ENCODE measurements around the gene KLHL15. TPM values are rescaled to one million over a fixed set of nuclear protein-coding genes. Genes with fewer than 3 reads are reported as not detected.

Gene KLHL15
- total RNA-seq, 1 donor from 2014 or later, result 6.6 TPM

DNA sequence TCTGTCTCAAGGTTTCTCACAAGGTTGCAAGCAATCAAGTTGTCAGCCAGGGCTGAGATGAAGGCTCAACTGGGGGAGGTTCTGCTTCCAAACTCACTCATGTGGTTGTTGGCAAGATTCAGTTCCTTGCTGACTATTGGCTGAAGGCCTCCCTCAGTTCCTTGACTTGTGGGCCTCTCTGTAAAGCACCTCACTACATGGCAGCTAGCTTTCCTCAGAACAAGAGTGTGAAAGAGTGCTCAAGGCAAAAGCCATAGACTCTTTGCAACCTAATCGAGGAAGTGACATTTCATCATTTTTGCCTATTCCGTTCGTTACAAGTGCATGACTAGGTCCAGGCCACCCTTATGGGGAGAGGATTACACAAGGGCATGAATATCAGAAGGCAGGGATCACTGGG, 67.2 kb downstream of the KLHL15 start:
- no peak for DNase-seq
- Histone ChIP-seq H3K27me3 (ENCODE audit: low read depth) (no peaks in the 10 kb centered on the region), H3K4me3 (no peak overlapping the region), H3K4me1 (no peaks in the 10 kb centered on the region), H3K9me3 (replicated peaks) (no peaks in the 10 kb centered on the region), H3K27ac (replicated peaks) (no peak overlapping the region), H3K36me3 (no peaks in the 10 kb centered on the region)
- TF ChIP-seq, protein P1, sequence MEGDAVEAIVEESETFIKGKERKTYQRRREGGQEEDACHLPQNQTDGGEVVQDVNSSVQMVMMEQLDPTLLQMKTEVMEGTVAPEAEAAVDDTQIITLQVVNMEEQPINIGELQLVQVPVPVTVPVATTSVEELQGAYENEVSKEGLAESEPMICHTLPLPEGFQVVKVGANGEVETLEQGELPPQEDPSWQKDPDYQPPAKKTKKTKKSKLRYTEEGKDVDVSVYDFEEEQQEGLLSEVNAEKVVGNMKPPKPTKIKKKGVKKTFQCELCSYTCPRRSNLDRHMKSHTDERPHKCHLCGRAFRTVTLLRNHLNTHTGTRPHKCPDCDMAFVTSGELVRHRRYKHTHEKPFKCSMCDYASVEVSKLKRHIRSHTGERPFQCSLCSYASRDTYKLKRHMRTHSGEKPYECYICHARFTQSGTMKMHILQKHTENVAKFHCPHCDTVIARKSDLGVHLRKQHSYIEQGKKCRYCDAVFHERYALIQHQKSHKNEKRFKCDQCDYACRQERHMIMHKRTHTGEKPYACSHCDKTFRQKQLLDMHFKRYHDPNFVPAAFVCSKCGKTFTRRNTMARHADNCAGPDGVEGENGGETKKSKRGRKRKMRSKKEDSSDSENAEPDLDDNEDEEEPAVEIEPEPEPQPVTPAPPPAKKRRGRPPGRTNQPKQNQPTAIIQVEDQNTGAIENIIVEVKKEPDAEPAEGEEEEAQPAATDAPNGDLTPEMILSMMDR (IDR thresholded peaks at IDR 0.05; ENCODE audit: borderline replicate concordance), result no peak
- intact Hi-C loops (cut with micrococcal nuclease), result no loop called here

DNA sequence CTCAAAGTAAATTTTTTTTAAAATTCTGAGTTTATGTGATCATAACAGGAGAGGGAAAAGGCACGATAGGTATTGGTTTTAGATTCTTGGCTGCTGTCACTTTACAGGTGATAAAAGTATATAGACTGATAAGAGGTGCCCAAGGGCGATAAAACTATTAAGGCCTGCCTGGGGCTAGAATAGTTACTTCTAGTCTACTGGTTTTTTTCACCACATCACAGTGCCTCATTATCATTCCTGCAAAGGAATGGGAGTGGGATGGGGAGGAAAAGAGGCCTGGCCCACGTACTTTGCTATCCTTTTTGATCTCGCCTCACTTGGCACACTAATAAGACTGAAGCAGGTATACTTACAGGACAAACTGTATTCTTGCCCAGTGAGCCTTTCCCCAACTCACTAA, 72.6 kb downstream of the KLHL15 start:
- H3K36me3 ChIP-seq, result no peaks in the 10 kb centered on the region
- H3K27ac ChIP-seq (replicated peaks), result no peak overlapping the region
- no peaks in the 10 kb centered on the region for H3K4me1 ChIP-seq
- no peak overlapping the region for H3K4me3 ChIP-seq
- intact Hi-C loops (cut with micrococcal nuclease), result no loop called here
- no peak for DNase-seq
- H3K9me3 ChIP-seq (replicated peaks), result no peaks in the 10 kb centered on the region
- TF ChIP-seq, protein P1 (IDR thresholded peaks at IDR 0.05; ENCODE audit: borderline replicate concordance), result no peak
- H3K27me3 ChIP-seq (ENCODE audit: low read depth), result no peaks in the 10 kb centered on the region

DNA sequence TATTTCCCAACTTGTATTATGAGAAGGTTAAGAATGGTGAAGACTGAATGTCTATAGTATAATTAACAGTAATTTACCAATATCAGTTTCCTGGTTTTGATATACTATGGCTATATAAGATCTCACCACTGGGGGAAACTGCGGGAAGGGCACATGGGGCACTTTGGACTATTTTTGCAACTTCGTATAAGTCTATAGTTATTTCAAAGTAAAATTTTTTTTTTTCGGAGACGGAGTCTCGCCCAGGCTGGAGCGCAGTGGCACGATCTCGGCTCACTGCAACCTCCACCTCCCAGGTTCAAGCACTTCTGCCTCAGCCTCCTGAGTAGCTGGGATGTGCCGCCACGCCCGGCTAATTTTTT, 73.1 kb downstream of the KLHL15 start:
- Histone ChIP-seq H3K4me3 (no peak overlapping the region), H3K9me3 (replicated peaks) (no peaks in the 10 kb centered on the region), H3K4me1 (no peaks in the 10 kb centered on the region), H3K27me3 (ENCODE audit: low read depth) (no peaks in the 10 kb centered on the region), H3K36me3 (no peaks in the 10 kb centered on the region), H3K27ac (replicated peaks) (no peak overlapping the region)
- intact Hi-C loops (cut with micrococcal nuclease), result no loop called here
- TF ChIP-seq, protein P1 (IDR thresholded peaks at IDR 0.05; ENCODE audit: borderline replicate concordance), result no peak
- DNase-seq, result no peak

DNA sequence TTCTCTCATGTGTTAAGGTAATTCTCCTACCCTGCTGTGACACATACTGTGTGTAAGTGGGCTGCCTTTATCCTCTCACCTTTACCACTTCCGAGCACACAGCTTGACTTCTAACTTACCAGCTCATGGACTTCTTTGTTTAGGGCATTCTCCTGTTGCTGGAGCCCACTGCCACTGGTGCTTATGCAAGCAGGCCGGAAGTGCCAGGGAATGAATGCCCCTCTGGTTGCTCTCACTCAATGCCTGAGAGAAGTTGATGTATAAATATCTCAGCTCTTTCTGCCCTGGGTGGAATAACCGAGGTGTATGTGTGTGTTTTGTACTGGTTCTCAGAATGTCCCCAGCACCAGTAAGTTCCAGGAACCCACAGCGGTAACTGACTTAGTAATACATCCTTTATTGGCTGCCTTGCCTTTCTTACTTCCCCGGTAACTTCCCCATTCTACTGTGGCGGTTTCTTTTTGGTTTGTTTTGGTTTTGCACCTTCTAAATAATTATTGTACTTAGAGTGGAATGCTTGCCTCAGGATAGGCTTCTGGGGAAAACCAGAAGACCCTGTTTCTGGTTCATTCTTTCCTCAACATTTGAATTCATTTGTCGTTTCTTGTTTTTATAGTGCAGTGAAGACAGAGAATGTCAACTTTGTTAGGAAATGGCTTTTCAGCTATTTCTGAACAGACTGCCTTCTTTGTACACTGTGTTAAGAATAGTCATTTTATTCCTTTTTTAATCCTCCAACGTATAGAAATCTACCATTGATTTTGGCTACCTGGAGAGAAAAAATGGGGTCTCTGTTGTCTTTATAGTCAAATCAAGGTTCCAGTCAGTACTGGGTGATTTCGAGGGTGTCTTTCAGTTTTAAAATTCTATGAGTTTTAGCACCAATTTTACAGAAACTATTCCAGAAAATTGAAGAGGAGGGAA, 73.7 kb downstream of the KLHL15 start:
- H3K9me3 ChIP-seq (replicated peaks), result no peaks in the 10 kb centered on the region
- H3K4me3 ChIP-seq, result no peak overlapping the region
- no peaks in the 10 kb centered on the region for H3K27me3 ChIP-seq (ENCODE audit: low read depth)
- no peak overlapping the region for H3K27ac ChIP-seq (replicated peaks)
- TF ChIP-seq, protein P1 (IDR thresholded peaks at IDR 0.05; ENCODE audit: borderline replicate concordance), result no peak
- no peaks in the 10 kb centered on the region for H3K36me3 ChIP-seq
- no peaks in the 10 kb centered on the region for H3K4me1 ChIP-seq
- DNase-seq, result no peak
- intact Hi-C loops (cut with micrococcal nuclease), result no loop called here

DNA sequence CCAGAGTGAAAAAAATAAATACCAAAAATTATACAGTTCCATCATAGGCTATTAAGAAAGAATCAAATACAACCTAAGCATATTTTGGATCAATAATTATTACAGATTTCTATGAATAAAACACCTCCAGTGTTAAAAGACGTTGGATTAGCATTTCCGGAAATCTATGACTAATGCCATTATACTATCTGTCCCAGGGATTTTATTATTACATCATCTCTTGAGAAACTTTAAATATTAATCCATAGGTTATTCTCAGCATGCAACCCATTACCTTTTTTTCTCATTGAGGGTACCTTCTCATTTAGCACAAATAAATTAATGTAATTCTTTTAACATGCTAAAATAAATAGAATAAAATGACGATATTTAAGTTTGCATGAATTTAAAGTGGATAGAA, 74.6 kb downstream of the KLHL15 start:
- no peak overlapping the region for H3K4me3 ChIP-seq
- H3K36me3 ChIP-seq, result no peaks in the 10 kb centered on the region
- TF ChIP-seq, protein P1 (IDR thresholded peaks at IDR 0.05; ENCODE audit: borderline replicate concordance), result no peak
- H3K4me1 ChIP-seq, result no peaks in the 10 kb centered on the region
- no peaks in the 10 kb centered on the region for H3K9me3 ChIP-seq (replicated peaks)
- H3K27ac ChIP-seq (replicated peaks), result no peak overlapping the region
- H3K27me3 ChIP-seq (ENCODE audit: low read depth), result no peaks in the 10 kb centered on the region
- intact Hi-C loops (cut with micrococcal nuclease), result no loop called here
- DNase-seq, result no peak

Measured in left ventricle myocardium inferior (tissue), 1 donor.